Hippocampal formation (tissue), 2 donors: ENCODE measurements around the gene OR52N1.

Experiments used
- DNase-seq, 2 donors: peaks; one replicate each; lab custom pipeline; 2025; lab: John Stamatoyannopoulos, UW

Gene OR52N1

GRCh38 chr11:5791165-5791564, at the start of gene OR52N1:
OR52N1 (minus strand) TSS chr11:5791265; CDS start chr11:5788816, 2,449 bp downstream.
- no peak for DNase-seq

GRCh38 chr11:5837695-5838094, 46.6 kb upstream of the OR52N1 start:
- DNase-seq, result no peak

GRCh38 chr11:5833446-5833845, 42.4 kb upstream of the OR52N1 start:
- DNase-seq, result no peak

- no peak for DNase-seq
Measured at GRCh38 chr11:5831196-5831829, 40.2 kb upstream of the OR52N1 start.

- DNase-seq, result no peak
Measured at GRCh38 chr11:5818245-5818886, 27.3 kb upstream of the OR52N1 start.

- DNase-seq, result no peak
Measured at GRCh38 chr11:5815534-5815933, 24.5 kb upstream of the OR52N1 start.

- DNase-seq, result no peak
Measured at GRCh38 chr11:5809905-5810795, 19.1 kb upstream of the OR52N1 start.

GRCh38 chr11:5809122-5809519, 18.1 kb upstream of the OR52N1 start:
- DNase-seq, result no peak

GRCh38 chr11:5808500-5809121, 17.5 kb upstream of the OR52N1 start, which contains the start of gene OR52N2:
OR52N2 (plus strand) TSS chr11:5808924; CDS start chr11:5820336, 11,412 bp downstream.
- DNase-seq, result peak; percentile 50 to 67

GRCh38 chr11:5807580-5807979, 16.5 kb upstream of the OR52N1 start:
- DNase-seq, result no peak

- no peak for DNase-seq
Measured at GRCh38 chr11:5803982-5804381, 12.9 kb upstream of the OR52N1 start.

GRCh38 chr11:5796541-5796940, 5.5 kb upstream of the OR52N1 start:
- no peak for DNase-seq

GRCh38 chr11:5783255-5783654, 7.8 kb downstream of the OR52N1 start, which contains the start of gene OR52N5:
OR52N5 (minus strand) TSS chr11:5783355; CDS start chr11:5778634, 4,721 bp downstream.
- no peak for DNase-seq

- no peak for DNase-seq
Measured at GRCh38 chr11:5767056-5767455, 24.0 kb downstream of the OR52N1 start.

GRCh38 chr11:5753943-5754342, 37.1 kb downstream of the OR52N1 start, which contains the start of gene OR52N4:
OR52N4 (plus strand) TSS chr11:5754243; CDS start chr11:5754741, 498 bp downstream.
- DNase-seq, result no peak

- no peak for DNase-seq
Measured at GRCh38 chr11:5749836-5750235, 41.2 kb downstream of the OR52N1 start.

- DNase-seq, result no peak
Measured at GRCh38 chr11:5746614-5747013, 44.5 kb downstream of the OR52N1 start.

- no peak for DNase-seq
Measured at GRCh38 chr11:5738431-5738830, 52.6 kb downstream of the OR52N1 start.

- DNase-seq, result no peak
Measured at GRCh38 chr11:5737670-5738392, 53.2 kb downstream of the OR52N1 start.

- DNase-seq, result no peak
Measured at GRCh38 chr11:5737091-5737490, 54.0 kb downstream of the OR52N1 start.
